Measurements from ENCODE around the gene ZMYM2.
A peak's percentile ranks its signal among the peaks of the same experiment; 100 is the strongest.

The ZMYM2 gene

DNA sequence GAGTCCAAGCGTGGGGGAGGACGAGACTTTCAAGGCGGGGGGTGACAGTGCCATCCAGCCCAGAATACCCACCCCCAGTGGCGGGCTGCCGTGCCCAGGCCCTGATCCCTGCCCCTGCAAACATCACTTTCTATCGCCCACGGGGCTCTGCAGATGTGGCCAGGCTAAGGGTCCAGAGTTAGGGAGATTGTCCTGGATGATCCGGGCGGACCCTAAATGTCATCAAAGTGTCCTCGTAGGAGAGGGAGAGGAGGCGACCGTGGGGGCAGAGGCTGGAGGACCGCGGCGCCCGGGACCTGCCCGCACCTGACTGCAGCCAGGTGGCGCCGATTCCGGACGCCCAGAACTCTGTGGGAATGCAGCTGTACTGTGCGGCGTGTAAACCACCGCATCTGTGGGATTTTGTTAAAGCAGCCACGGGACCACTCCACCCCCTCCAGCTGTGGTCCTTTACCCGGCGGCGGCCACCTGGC is 170.0 kb downstream of the ZMYM2 start:
- peak overlapping the region; percentile 39 to 86 (median 66) for H3K4me3 ChIP-seq (ENCODE audit: control insufficient read depth in 1 of 7, extremely low read depth in 1 of 7, insufficient read depth in 4 of 7, low read depth in 2 of 7, low read length in 6 of 7)
- peaks cover 5 to 36% (median 15%) of the 10 kb centered on the region in 5 experiments for H3K27me3 ChIP-seq (replicated peaks in 2 of 5; ENCODE audit: control insufficient read depth in 4 of 5, insufficient read depth in 5 of 5, low read length in 4 of 5)
- WGBS (ENCODE audit: insufficient coverage) = under 1% methylated on average over 21 of the region's 28 CpGs
- no peak overlapping the region for H3K27ac ChIP-seq (ENCODE audit: insufficient read depth in 1 of 2, low read depth in 1 of 2, low read length in 2 of 2, poor library complexity in 1 of 2, severe bottlenecking in 2 of 2)
- no peaks in the 10 kb centered on the region for H3K36me3 ChIP-seq (ENCODE audit: control insufficient read depth in 4 of 4, insufficient read depth in 4 of 4, low read length in 3 of 4)
- CTCF ChIA-PET = interaction anchor here (1.0 to 2.5 kb wide), 10 partner anchors 9 to 39 kb away, joined by 3 to 15 read pairs (median 4); partner anchors contain the start of gene GJA3
- peak in 2 of 3 donors; percentile 66 to 71 for DNase-seq
- H3K4me1 ChIP-seq (ENCODE audit: control extremely low read depth in 1 of 4, control insufficient read depth in 4 of 4, insufficient read depth in 4 of 4, low read length in 3 of 4) = peaks cover 4 to 35% (median 28%) of the 10 kb centered on the region in 4 experiments
- POLR2A ChIA-PET = interaction anchor here (1.5 kb wide), 1 partner anchor 9 kb away, joined by 6 read pairs; no protein-coding TSS in a partner anchor
- no peaks in the 10 kb centered on the region for H3K9me3 ChIP-seq (ENCODE audit: control extremely low read depth in 1 of 5, control insufficient read depth in 4 of 5, insufficient read depth in 2 of 5, low read depth in 1 of 5, low read length in 4 of 5)

DNA sequence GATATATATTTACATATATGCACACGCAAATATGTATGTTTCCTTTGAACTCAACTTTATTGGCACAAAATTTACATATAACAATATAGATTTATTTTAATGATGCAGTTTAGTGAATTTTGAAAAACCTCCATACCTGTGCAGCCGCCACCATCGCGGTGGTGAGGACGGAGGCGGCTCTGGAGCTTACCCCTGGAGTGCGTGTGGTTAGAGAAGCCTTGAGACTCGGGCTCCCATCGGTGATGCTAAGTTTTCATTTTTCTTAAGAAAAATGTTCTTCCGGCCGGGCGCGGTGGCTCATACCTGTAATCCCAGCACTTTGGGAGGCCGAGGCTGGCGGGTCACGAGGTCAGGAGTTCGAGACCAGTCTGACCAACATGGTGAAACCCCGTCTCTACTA is 170.5 kb downstream of the ZMYM2 start:
- ChIA-PET POLR2A (no interaction called here), CTCF (interaction anchor here (1.2 to 2.5 kb wide), 3 partner anchors 9 to 38 kb away, joined by 3 to 9 read pairs (median 3); no protein-coding TSS in a partner anchor)

DNA sequence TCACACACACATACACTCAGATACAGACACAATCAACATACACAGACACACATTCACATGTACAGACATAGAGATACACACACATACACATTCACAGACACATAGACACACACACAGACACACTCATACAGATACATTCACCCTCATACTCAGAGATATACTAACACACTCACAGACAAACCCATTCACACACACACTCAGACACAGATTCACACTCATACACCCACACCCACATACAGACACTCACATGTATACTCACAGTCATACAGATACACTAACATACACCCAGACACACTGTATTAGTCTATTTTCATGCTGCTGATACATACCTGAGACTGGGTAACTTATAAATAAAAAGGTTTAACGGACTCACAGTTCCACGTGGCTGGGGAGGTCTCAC is 171.5 kb downstream of the ZMYM2 start:
- CTCF ChIA-PET = no interaction called here
- H3K36me3 ChIP-seq (ENCODE audit: control insufficient read depth in 4 of 4, insufficient read depth in 4 of 4, low read length in 3 of 4) = no peaks in the 10 kb centered on the region
- no peak for DNase-seq
- POLR2A ChIA-PET = no interaction called here
- peaks cover 5 to 39% (median 18%) of the 10 kb centered on the region in 5 experiments for H3K27me3 ChIP-seq (replicated peaks in 2 of 5; ENCODE audit: control insufficient read depth in 4 of 5, insufficient read depth in 5 of 5, low read length in 4 of 5)
- H3K4me1 ChIP-seq (ENCODE audit: control extremely low read depth in 1 of 4, control insufficient read depth in 4 of 4, insufficient read depth in 4 of 4, low read length in 3 of 4) = peaks cover 4 to 35% (median 28%) of the 10 kb centered on the region in 4 experiments
- no peak overlapping the region for H3K27ac ChIP-seq (ENCODE audit: insufficient read depth in 1 of 2, low read depth in 1 of 2, low read length in 2 of 2, poor library complexity in 1 of 2, severe bottlenecking in 2 of 2)
- WGBS (ENCODE audit: insufficient coverage) = 80% methylated on average over 1 of the region's 2 CpGs
- H3K9me3 ChIP-seq (ENCODE audit: control extremely low read depth in 1 of 5, control insufficient read depth in 4 of 5, insufficient read depth in 2 of 5, low read depth in 1 of 5, low read length in 4 of 5) = no peaks in the 10 kb centered on the region
- no peak overlapping the region for H3K4me3 ChIP-seq (ENCODE audit: control insufficient read depth in 1 of 7, extremely low read depth in 1 of 7, insufficient read depth in 4 of 7, low read depth in 2 of 7, low read length in 6 of 7)

More for the DNA sequence above, 170.5 kb downstream of the ZMYM2 start:
- DNase-seq = no peak
- peaks cover 4 to 35% (median 28%) of the 10 kb centered on the region in 4 experiments for H3K4me1 ChIP-seq (ENCODE audit: control extremely low read depth in 1 of 4, control insufficient read depth in 4 of 4, insufficient read depth in 4 of 4, low read length in 3 of 4)
- no peak overlapping the region for H3K27ac ChIP-seq (ENCODE audit: insufficient read depth in 1 of 2, low read depth in 1 of 2, low read length in 2 of 2, poor library complexity in 1 of 2, severe bottlenecking in 2 of 2)
- H3K9me3 ChIP-seq (ENCODE audit: control extremely low read depth in 1 of 5, control insufficient read depth in 4 of 5, insufficient read depth in 2 of 5, low read depth in 1 of 5, low read length in 4 of 5) = no peaks in the 10 kb centered on the region
- WGBS (ENCODE audit: insufficient coverage) = 69% methylated on average over 12 of the region's 18 CpGs
- H3K27me3 ChIP-seq (replicated peaks in 2 of 5; ENCODE audit: control insufficient read depth in 4 of 5, insufficient read depth in 5 of 5, low read length in 4 of 5) = peaks cover 5 to 36% (median 18%) of the 10 kb centered on the region in 5 experiments
- H3K4me3 ChIP-seq (ENCODE audit: control insufficient read depth in 1 of 7, extremely low read depth in 1 of 7, insufficient read depth in 4 of 7, low read depth in 2 of 7, low read length in 6 of 7) = peak overlapping the region in 2 of 7 experiments; percentile 81 to 86
- H3K36me3 ChIP-seq (ENCODE audit: control insufficient read depth in 4 of 4, insufficient read depth in 4 of 4, low read length in 3 of 4) = no peaks in the 10 kb centered on the region

DNA sequence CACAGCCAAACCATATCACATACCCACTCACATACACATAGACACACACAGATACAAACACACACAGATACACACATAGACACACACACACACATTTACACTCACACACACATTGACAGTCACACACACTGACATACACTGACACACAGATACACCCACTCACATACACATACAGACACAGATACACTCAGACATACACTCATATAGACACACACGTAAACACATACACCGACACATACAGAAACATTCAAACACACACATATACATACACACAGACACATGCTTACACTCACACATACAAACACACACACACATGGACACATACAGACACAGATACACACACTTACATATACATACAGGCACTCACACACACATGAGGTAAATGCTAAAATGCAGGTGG is 172.1 kb downstream of the ZMYM2 start:
- no peak for DNase-seq
- H3K27ac ChIP-seq (ENCODE audit: insufficient read depth in 1 of 2, low read depth in 1 of 2, low read length in 2 of 2, poor library complexity in 1 of 2, severe bottlenecking in 2 of 2) = no peak overlapping the region
- H3K27me3 ChIP-seq (replicated peaks in 2 of 5; ENCODE audit: control insufficient read depth in 4 of 5, insufficient read depth in 5 of 5, low read length in 4 of 5) = peaks cover 2 to 39% (median 18%) of the 10 kb centered on the region in 5 experiments
- no peaks in the 10 kb centered on the region for H3K9me3 ChIP-seq (ENCODE audit: control extremely low read depth in 1 of 5, control insufficient read depth in 4 of 5, insufficient read depth in 2 of 5, low read depth in 1 of 5, low read length in 4 of 5)
- H3K36me3 ChIP-seq (ENCODE audit: control insufficient read depth in 4 of 4, insufficient read depth in 4 of 4, low read length in 3 of 4) = no peaks in the 10 kb centered on the region
- ChIA-PET POLR2A (no interaction called here), CTCF (no interaction called here)
- no peak overlapping the region for H3K4me3 ChIP-seq (ENCODE audit: control insufficient read depth in 1 of 7, extremely low read depth in 1 of 7, insufficient read depth in 4 of 7, low read depth in 2 of 7, low read length in 6 of 7)
- 94% methylated on average over 2 of the region's 2 CpGs for WGBS (ENCODE audit: insufficient coverage)
- H3K4me1 ChIP-seq (ENCODE audit: control extremely low read depth in 1 of 4, control insufficient read depth in 4 of 4, insufficient read depth in 4 of 4, low read length in 3 of 4) = peaks cover 4 to 29% (median 26%) of the 10 kb centered on the region in 4 experiments

DNA sequence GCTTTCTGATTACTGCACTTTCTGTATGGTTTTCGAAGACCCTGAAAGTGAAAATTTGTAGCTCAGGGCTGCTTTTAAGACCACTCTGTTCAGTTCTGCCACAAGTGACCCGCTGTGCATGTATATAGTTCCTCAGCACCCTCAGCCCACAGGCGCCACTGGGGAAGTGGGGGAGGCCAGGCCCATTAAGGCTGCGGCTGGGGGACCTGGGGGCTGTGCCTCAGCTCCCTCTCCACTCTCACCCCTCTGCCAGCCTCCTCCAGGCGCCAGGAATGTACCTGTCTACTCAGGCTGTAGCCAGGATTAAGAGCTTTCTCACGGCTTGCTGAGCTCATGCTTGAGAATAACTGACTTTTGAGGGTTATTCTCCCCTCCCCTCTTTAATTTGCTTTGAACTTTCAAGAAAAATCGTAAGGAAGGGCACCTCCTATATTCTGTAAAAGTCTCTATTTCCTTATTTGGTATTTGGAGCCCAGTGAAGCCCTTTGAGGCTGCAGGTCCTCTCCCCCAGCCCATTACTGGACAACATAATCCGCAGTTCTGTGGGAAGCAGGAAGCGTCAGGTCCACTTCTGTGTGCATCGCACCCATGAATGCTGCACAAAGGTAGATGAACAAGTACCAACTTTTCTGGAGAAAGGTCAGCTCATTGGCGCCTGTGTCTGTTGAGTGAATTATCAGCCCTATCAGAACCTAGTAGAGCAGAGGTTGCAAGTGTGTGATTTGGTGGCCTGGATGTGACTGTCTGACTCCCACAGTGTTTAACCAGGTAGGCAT is 172.7 kb downstream of the ZMYM2 start:
- no peak overlapping the region for H3K27ac ChIP-seq (ENCODE audit: insufficient read depth in 1 of 2, low read depth in 1 of 2, low read length in 2 of 2, poor library complexity in 1 of 2, severe bottlenecking in 2 of 2)
- peaks cover 2 to 40% (median 18%) of the 10 kb centered on the region in 5 experiments for H3K27me3 ChIP-seq (replicated peaks in 2 of 5; ENCODE audit: control insufficient read depth in 4 of 5, insufficient read depth in 5 of 5, low read length in 4 of 5)
- peaks cover 4 to 26% (median 26%) of the 10 kb centered on the region in 4 experiments for H3K4me1 ChIP-seq (ENCODE audit: control extremely low read depth in 1 of 4, control insufficient read depth in 4 of 4, insufficient read depth in 4 of 4, low read length in 3 of 4)
- no peaks in the 10 kb centered on the region for H3K9me3 ChIP-seq (ENCODE audit: control extremely low read depth in 1 of 5, control insufficient read depth in 4 of 5, insufficient read depth in 2 of 5, low read depth in 1 of 5, low read length in 4 of 5)
- no peak for DNase-seq
- ChIA-PET CTCF (interaction anchor here (1.5 to 1.9 kb wide), 2 partner anchors 23 to 24 kb away, joined by 4 read pairs; no protein-coding TSS in a partner anchor), POLR2A (no interaction called here)
- WGBS (ENCODE audit: insufficient coverage) = 81% methylated on average over 8 of the region's 11 CpGs
- H3K36me3 ChIP-seq (ENCODE audit: control insufficient read depth in 4 of 4, insufficient read depth in 4 of 4, low read length in 3 of 4) = no peaks in the 10 kb centered on the region
- no peak overlapping the region for H3K4me3 ChIP-seq (ENCODE audit: control insufficient read depth in 1 of 7, extremely low read depth in 1 of 7, insufficient read depth in 4 of 7, low read depth in 2 of 7, low read length in 6 of 7)

DNA sequence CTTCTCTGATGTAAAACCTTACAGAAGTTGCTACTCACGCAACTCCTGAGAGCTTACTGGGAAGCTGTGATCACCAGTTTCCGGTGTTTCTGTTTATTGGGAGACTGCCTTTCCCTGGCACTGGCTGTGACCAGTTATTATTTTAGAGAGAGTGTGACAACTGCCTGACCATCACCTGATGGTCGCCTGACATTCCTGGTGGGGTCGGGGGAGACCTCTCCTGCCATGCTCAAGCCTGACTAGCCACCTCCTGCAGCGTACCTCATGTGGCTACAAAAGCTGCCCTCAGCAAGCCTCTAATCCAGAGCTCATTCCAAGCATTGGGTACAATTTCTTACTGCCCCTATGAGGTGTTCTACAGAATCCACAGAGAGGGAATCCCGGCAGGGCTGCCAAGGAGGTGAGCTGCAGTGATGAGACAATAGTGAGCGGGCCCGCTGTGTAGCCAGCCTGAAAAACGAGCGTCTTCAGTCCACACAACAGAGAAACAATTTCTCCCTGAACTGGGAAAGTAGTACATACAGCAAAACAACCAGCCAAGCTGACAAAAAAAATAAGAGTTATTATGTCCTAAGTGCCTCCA is 173.6 kb downstream of the ZMYM2 start:
- Histone ChIP-seq H3K36me3 (ENCODE audit: control insufficient read depth in 4 of 4, insufficient read depth in 4 of 4, low read length in 3 of 4) (no peaks in the 10 kb centered on the region), H3K4me3 (ENCODE audit: control insufficient read depth in 1 of 7, extremely low read depth in 1 of 7, insufficient read depth in 4 of 7, low read depth in 2 of 7, low read length in 6 of 7) (no peak overlapping the region), H3K4me1 (ENCODE audit: control extremely low read depth in 1 of 4, control insufficient read depth in 4 of 4, insufficient read depth in 4 of 4, low read length in 3 of 4) (peaks cover 4 to 26% (median 22%) of the 10 kb centered on the region in 4 experiments), H3K9me3 (ENCODE audit: control extremely low read depth in 1 of 5, control insufficient read depth in 4 of 5, insufficient read depth in 2 of 5, low read depth in 1 of 5, low read length in 4 of 5) (no peaks in the 10 kb centered on the region), H3K27ac (ENCODE audit: insufficient read depth in 1 of 2, low read depth in 1 of 2, low read length in 2 of 2, poor library complexity in 1 of 2, severe bottlenecking in 2 of 2) (no peak overlapping the region), H3K27me3 (replicated peaks in 2 of 5; ENCODE audit: control insufficient read depth in 4 of 5, insufficient read depth in 5 of 5, low read length in 4 of 5) (peaks cover 2 to 49% (median 19%) of the 10 kb centered on the region in 5 experiments)
- WGBS (ENCODE audit: insufficient coverage) = 90% methylated on average over 6 of the region's 10 CpGs
- DNase-seq = no peak
- CTCF ChIA-PET = interaction anchor here (0.6 to 1.9 kb wide), 4 partner anchors 17 to 25 kb away, joined by 3 to 4 read pairs (median 4); no protein-coding TSS in a partner anchor
- POLR2A ChIA-PET = interaction anchor here (0.6 kb wide), 1 partner anchor 1542 kb away, joined by 5 read pairs; no protein-coding TSS in a partner anchor
